ENCODE data around the gene AUTS2. TPM values are rescaled to one million over a fixed set of nuclear protein-coding genes. Genes with fewer than 3 reads are reported as not detected.

Gene AUTS2
- total RNA-seq, 2 experiments from 2014 or later, result 4.0 to 4.7 TPM

DNA sequence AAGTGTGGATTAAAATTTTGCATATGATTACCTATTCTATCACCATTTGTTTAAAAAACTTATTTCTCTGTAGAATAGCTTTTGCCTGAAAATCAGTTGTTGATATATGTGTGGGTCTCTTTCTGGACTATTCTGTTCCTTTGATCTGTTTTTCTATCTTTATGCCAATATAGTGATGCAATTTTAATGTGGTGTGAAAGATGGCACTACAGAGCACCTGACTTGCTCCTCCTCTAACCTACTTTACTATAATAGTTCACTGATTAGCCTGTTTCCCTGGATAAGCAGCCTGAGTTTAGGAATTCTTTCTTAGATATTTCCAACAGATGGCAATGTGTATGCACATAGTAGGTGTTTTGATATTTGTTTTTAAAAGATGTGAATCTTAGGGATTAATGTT lies 294.5 kb downstream of the AUTS2 start:
- Mint-ChIP-seq H3K27me3 (no peaks in the 10 kb centered on the region), H3K9me3 (no peaks in the 10 kb centered on the region), H3K36me3 (no peaks in the 10 kb centered on the region), H3K27ac (no peak overlapping the region), H3K4me1 (ENCODE audit: low read depth) (no peaks in the 10 kb centered on the region), H3K4me3 (no peak overlapping the region)
- intact Hi-C loops (cut with micrococcal nuclease), result no loop called here
- POLR2A ChIA-PET, result no interaction called here
- no peak for DNase-seq
- CTCF ChIA-PET, result no interaction called here

DNA sequence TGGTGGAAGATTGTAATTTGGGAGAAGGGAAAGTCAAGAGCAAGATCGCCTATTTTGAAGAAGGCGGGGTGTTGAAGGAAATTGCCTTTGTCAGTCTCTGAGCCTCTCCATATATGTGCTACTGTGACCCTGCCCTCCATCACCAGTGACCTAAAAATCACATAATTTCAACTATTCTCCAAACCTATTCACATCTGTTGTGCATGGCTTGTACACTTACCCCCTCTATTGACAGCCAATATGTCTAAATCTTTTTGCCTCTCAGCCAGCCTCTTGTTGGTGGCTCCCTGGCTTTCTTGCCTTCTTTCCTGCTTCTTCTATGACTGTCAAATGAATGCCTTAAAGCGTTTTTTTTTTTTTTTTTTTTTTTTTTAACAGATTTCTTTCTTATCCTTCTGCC lies 295.6 kb downstream of the AUTS2 start:
- H3K9me3 Mint-ChIP-seq, result no peaks in the 10 kb centered on the region
- no peak overlapping the region for H3K4me3 Mint-ChIP-seq
- no peaks in the 10 kb centered on the region for H3K36me3 Mint-ChIP-seq
- H3K27me3 Mint-ChIP-seq, result no peaks in the 10 kb centered on the region
- no peak overlapping the region for H3K27ac Mint-ChIP-seq
- intact Hi-C loops (cut with micrococcal nuclease), result no loop called here
- DNase-seq, result no peak
- CTCF ChIA-PET, result no interaction called here
- H3K4me1 Mint-ChIP-seq (ENCODE audit: low read depth), result no peaks in the 10 kb centered on the region
- POLR2A ChIA-PET, result no interaction called here

GRCh38 chr7:69895446-69895845 lies 297.2 kb downstream of the AUTS2 start:
- CTCF ChIA-PET, result no interaction called here
- DNase-seq, result no peak
- H3K4me1 Mint-ChIP-seq (ENCODE audit: low read depth), result no peaks in the 10 kb centered on the region
- H3K4me3 Mint-ChIP-seq, result no peak overlapping the region
- POLR2A ChIA-PET, result no interaction called here
- intact Hi-C loops (cut with micrococcal nuclease), result no loop called here
- no peaks in the 10 kb centered on the region for H3K27me3 Mint-ChIP-seq
- H3K27ac Mint-ChIP-seq, result no peak overlapping the region
- H3K36me3 Mint-ChIP-seq, result no peaks in the 10 kb centered on the region
- H3K9me3 Mint-ChIP-seq, result no peaks in the 10 kb centered on the region

DNA sequence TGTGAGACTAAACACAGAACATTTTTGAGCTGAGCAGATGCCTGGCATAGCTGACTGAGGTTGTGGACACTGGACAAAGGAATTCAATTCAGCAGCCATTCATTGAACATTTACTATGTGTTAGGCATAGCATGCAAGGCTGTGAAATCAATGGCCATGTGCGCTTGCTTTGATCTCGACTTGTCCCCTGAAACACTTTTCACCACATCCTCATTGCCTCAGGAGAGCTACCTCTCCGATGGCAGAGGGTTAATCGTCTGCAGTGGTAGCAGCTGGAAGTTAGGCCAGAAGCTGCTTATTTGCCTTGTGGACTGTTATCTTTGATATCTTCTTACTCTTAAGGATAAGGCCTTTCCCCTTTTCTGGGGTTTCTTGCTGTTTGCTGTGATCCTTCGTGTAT lies 297.8 kb downstream of the AUTS2 start:
- intact Hi-C loops (cut with micrococcal nuclease), result no loop called here
- ChIA-PET POLR2A (no interaction called here), CTCF (no interaction called here)
- H3K27me3 Mint-ChIP-seq, result no peaks in the 10 kb centered on the region
- no peak overlapping the region for H3K4me3 Mint-ChIP-seq
- H3K27ac Mint-ChIP-seq, result no peak overlapping the region
- no peaks in the 10 kb centered on the region for H3K9me3 Mint-ChIP-seq
- H3K4me1 Mint-ChIP-seq (ENCODE audit: low read depth), result no peaks in the 10 kb centered on the region
- DNase-seq, result no peak
- H3K36me3 Mint-ChIP-seq, result no peaks in the 10 kb centered on the region

GRCh38 chr7:69898189-69898588 lies 299.9 kb downstream of the AUTS2 start:
- Mint-ChIP-seq H3K27ac (no peak overlapping the region), H3K36me3 (no peaks in the 10 kb centered on the region), H3K27me3 (no peaks in the 10 kb centered on the region), H3K4me3 (no peak overlapping the region), H3K4me1 (ENCODE audit: low read depth) (no peaks in the 10 kb centered on the region), H3K9me3 (no peaks in the 10 kb centered on the region)
- CTCF ChIA-PET, result no interaction called here
- POLR2A ChIA-PET, result no interaction called here
- intact Hi-C loops (cut with micrococcal nuclease), result no loop called here
- no peak for DNase-seq

GRCh38 chr7:69903410-69903809 lies 305.1 kb downstream of the AUTS2 start:
- Mint-ChIP-seq H3K27me3 (no peaks in the 10 kb centered on the region), H3K36me3 (no peaks in the 10 kb centered on the region), H3K9me3 (no peaks in the 10 kb centered on the region), H3K4me3 (no peak overlapping the region), H3K27ac (no peak overlapping the region), H3K4me1 (ENCODE audit: low read depth) (no peaks in the 10 kb centered on the region)
- intact Hi-C loops (cut with micrococcal nuclease), result no loop called here
- ChIA-PET CTCF (no interaction called here), POLR2A (no interaction called here)
- DNase-seq, result no peak

DNA sequence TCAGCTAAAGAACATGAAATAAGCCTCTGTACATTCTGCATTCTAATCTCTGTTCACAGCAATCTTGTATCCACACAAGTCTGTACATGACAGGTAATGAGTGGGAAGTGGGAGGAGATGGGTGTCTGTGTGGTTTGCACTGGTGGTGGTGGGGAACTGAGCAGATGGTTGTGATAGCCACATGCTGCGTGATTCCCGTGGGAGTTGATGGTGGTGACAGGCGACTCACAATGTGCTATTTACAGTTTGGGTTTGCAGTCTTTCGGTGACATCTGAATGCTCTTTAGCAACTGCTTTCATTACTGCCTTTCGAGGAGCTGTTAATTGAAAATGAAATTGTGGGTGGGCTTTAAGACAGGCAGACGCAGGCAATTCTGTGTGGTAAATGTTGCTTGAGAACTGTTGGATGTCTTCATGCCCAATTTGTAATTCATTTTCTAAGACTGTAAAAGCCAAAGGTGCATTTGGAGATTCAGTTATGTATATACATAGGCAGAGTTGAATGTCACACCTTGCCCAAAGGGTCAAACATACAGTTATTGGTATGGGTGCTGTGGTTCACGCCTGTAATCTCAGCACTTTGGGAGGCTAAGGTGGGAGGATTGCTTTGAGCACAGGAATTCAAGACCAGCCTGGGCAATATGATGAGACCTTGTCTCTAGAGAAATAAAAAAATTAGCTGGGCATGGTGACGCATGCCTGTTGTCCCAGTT lies 308.2 kb downstream of the AUTS2 start:
- DNase-seq, result no peak
- no peaks in the 10 kb centered on the region for H3K4me1 Mint-ChIP-seq (ENCODE audit: low read depth)
- H3K9me3 Mint-ChIP-seq, result no peaks in the 10 kb centered on the region
- H3K36me3 Mint-ChIP-seq, result no peaks in the 10 kb centered on the region
- intact Hi-C loops (cut with micrococcal nuclease), result no loop called here
- ChIA-PET POLR2A (no interaction called here), CTCF (no interaction called here)
- no peak overlapping the region for H3K27ac Mint-ChIP-seq
- no peaks in the 10 kb centered on the region for H3K27me3 Mint-ChIP-seq
- no peak overlapping the region for H3K4me3 Mint-ChIP-seq

- Mint-ChIP-seq H3K4me3 (no peak overlapping the region), H3K36me3 (no peaks in the 10 kb centered on the region), H3K27me3 (no peaks in the 10 kb centered on the region), H3K27ac (no peak overlapping the region), H3K4me1 (ENCODE audit: low read depth) (no peaks in the 10 kb centered on the region), H3K9me3 (no peaks in the 10 kb centered on the region)
- ChIA-PET CTCF (no interaction called here), POLR2A (no interaction called here)
- no peak for DNase-seq
- intact Hi-C loops (cut with micrococcal nuclease), result no loop called here
Measured at GRCh38 chr7:69907720-69908119, 309.4 kb downstream of the AUTS2 start.

- no peaks in the 10 kb centered on the region for H3K9me3 Mint-ChIP-seq
- DNase-seq, result no peak
- ChIA-PET POLR2A (no interaction called here), CTCF (no interaction called here)
- intact Hi-C loops (cut with micrococcal nuclease), result no loop called here
- H3K27me3 Mint-ChIP-seq, result no peaks in the 10 kb centered on the region
- no peaks in the 10 kb centered on the region for H3K4me1 Mint-ChIP-seq (ENCODE audit: low read depth)
- no peak overlapping the region for H3K27ac Mint-ChIP-seq
- H3K4me3 Mint-ChIP-seq, result no peak overlapping the region
- H3K36me3 Mint-ChIP-seq, result no peaks in the 10 kb centered on the region
Measured at GRCh38 chr7:69908454-69908853, 310.2 kb downstream of the AUTS2 start.

DNA sequence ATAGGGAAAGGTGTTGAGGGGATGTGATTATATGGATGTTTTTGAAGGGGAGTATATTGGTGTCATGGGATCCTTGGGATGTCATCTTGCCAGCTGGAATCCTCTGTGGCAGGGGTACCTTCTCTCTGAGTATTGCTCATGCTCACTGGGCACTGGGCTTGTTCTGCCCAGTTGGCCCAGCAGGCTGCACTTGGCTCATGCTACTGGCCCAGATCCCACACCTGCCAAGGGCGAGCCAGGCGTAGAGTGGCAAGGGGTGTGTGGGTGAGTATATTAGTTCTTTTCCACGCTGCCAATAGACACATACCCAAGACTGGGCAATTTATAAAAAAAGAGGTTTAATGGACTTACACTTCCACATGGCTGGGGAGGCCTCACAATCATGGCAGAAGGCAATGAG lies 311.9 kb downstream of the AUTS2 start:
- Mint-ChIP-seq H3K9me3 (no peaks in the 10 kb centered on the region), H3K4me1 (ENCODE audit: low read depth) (no peaks in the 10 kb centered on the region), H3K27me3 (no peaks in the 10 kb centered on the region), H3K4me3 (no peak overlapping the region), H3K36me3 (no peaks in the 10 kb centered on the region), H3K27ac (no peak overlapping the region)
- intact Hi-C loops (cut with micrococcal nuclease), result no loop called here
- ChIA-PET POLR2A (no interaction called here), CTCF (no interaction called here)
- DNase-seq, result no peak

- Mint-ChIP-seq H3K27me3 (no peaks in the 10 kb centered on the region), H3K27ac (no peak overlapping the region), H3K9me3 (no peaks in the 10 kb centered on the region), H3K4me1 (ENCODE audit: low read depth) (no peaks in the 10 kb centered on the region), H3K36me3 (no peaks in the 10 kb centered on the region), H3K4me3 (no peak overlapping the region)
- intact Hi-C loops (cut with micrococcal nuclease), result no loop called here
- ChIA-PET CTCF (no interaction called here), POLR2A (no interaction called here)
- no peak for DNase-seq
Measured at GRCh38 chr7:69911337-69911736, 313.1 kb downstream of the AUTS2 start.

GRCh38 chr7:69912141-69912540 lies 313.9 kb downstream of the AUTS2 start:
- ChIA-PET CTCF (no interaction called here), POLR2A (no interaction called here)
- H3K9me3 Mint-ChIP-seq, result no peaks in the 10 kb centered on the region

GRCh38 chr7:69912846-69913245 lies 314.6 kb downstream of the AUTS2 start:
- Mint-ChIP-seq H3K27ac (no peak overlapping the region), H3K9me3 (no peaks in the 10 kb centered on the region), H3K27me3 (no peaks in the 10 kb centered on the region), H3K4me3 (no peak overlapping the region), H3K36me3 (no peaks in the 10 kb centered on the region), H3K4me1 (ENCODE audit: low read depth) (no peaks in the 10 kb centered on the region)
- ChIA-PET POLR2A (no interaction called here), CTCF (no interaction called here)
- intact Hi-C loops (cut with micrococcal nuclease), result no loop called here
- no peak for DNase-seq

More at GRCh38 chr7:69912141-69912540, 313.9 kb downstream of the AUTS2 start:
- Mint-ChIP-seq H3K4me3 (no peak overlapping the region), H3K27me3 (no peaks in the 10 kb centered on the region), H3K27ac (no peak overlapping the region), H3K4me1 (ENCODE audit: low read depth) (no peaks in the 10 kb centered on the region), H3K36me3 (no peaks in the 10 kb centered on the region)
- intact Hi-C loops (cut with micrococcal nuclease), result no loop called here
- no peak for DNase-seq
